NCI-H2196 (cell line): ENCODE data around the gene DYNLRB1.
A peak's percentile ranks its signal among the peaks of the same experiment; 100 is the strongest.
"Not testable (repeated sequence)": the region's sequence is repeated elsewhere in the genome, so short reads cannot be mapped to it uniquely, and the experiment has no call there.

ENCODE experiments used
- DNase-seq: peaks from one replicate; lab custom pipeline; 2025; ENCODE audit not compliant: unreplicated experiment; lab: John Stamatoyannopoulos, UW

The DYNLRB1 gene

GRCh38 chr20:34516247-34517113, at the start of gene DYNLRB1:
Gene DYNLRB1, plus strand, starts transcription at chr20:34516422. Its CDS starts 37 bp downstream, at chr20:34516459.
- DNase-seq, result peak; percentile 98

- no peak for DNase-seq
Measured at GRCh38 chr20:34468951-34469350, 47.3 kb upstream of the DYNLRB1 start.

GRCh38 chr20:34472246-34472925, 43.8 kb upstream of the DYNLRB1 start:
- no peak for DNase-seq

GRCh38 chr20:34473262-34473883, 42.8 kb upstream of the DYNLRB1 start:
- DNase-seq, result peak; percentile 43

GRCh38 chr20:34475979-34476736, 40.1 kb upstream of the DYNLRB1 start:
- no peak for DNase-seq

- DNase-seq, result no peak
Measured at GRCh38 chr20:34479627-34480026, 36.6 kb upstream of the DYNLRB1 start.

- not testable (repeated sequence) for DNase-seq
Measured at GRCh38 chr20:34482154-34482553, 34.1 kb upstream of the DYNLRB1 start.

- DNase-seq, result not testable (repeated sequence)
Measured at GRCh38 chr20:34483585-34484220, 32.5 kb upstream of the DYNLRB1 start.

- no peak for DNase-seq
Measured at GRCh38 chr20:34485068-34485634, 31.1 kb upstream of the DYNLRB1 start.

- no peak for DNase-seq
Measured at GRCh38 chr20:34491226-34491931, 24.8 kb upstream of the DYNLRB1 start.

- DNase-seq, result no peak
Measured at GRCh38 chr20:34491932-34492509, 24.2 kb upstream of the DYNLRB1 start.

GRCh38 chr20:34493646-34494045, 22.6 kb upstream of the DYNLRB1 start:
- DNase-seq, result no peak

- no peak for DNase-seq
Measured at GRCh38 chr20:34495307-34495706, 20.9 kb upstream of the DYNLRB1 start.

GRCh38 chr20:34495916-34496315, 20.3 kb upstream of the DYNLRB1 start:
- no peak for DNase-seq

GRCh38 chr20:34497596-34497995, 18.6 kb upstream of the DYNLRB1 start:
- not testable (repeated sequence) for DNase-seq

GRCh38 chr20:34500823-34501222, 15.4 kb upstream of the DYNLRB1 start:
- no peak for DNase-seq

GRCh38 chr20:34506480-34506879, 9.7 kb upstream of the DYNLRB1 start:
- DNase-seq, result no peak

- DNase-seq, result no peak
Measured at GRCh38 chr20:34507702-34508413, 8.4 kb upstream of the DYNLRB1 start.

GRCh38 chr20:34510575-34510974, 5.6 kb upstream of the DYNLRB1 start:
- no peak for DNase-seq
